ENCODE measurements around the gene SMTNL2. TPM values are rescaled to one million over a fixed set of nuclear protein-coding genes. Genes with fewer than 3 reads are reported as not detected.
"Not testable (repeated sequence)": the region's sequence is repeated elsewhere in the genome, so short reads cannot be mapped to it uniquely, and the experiment has no call there.

The SMTNL2 gene
- total and polyA plus RNA-seq, 2 donors, result 0.57 to 1.6 TPM

DNA sequence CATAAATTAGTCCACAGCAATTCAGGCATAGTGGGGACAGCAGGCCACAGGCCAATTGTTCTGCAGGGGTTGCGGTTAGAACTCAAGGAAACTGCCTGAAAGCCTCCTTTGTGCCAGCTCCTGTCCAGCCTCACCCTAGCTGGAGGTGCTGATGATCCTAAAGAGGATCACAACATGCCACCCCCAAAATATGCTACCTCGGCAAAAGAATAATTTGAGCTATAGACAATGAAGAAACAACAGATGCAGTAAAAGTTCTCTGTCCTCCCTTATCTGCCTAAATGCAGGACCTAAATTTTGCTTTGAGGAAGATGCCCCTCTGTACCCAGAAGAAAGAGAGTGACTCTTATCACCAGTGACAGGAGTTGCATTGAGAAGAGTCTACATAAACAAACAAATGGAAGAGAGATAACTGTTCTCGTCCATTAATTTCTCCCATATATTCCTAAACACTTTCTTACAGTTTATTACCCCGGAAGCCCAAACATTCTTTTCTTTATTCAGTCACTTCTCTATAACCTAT lies 42.5 kb downstream of the SMTNL2 start:
- H3K27me3 ChIP-seq (ENCODE audit: control insufficient read depth in 2 of 2, insufficient read depth in 1 of 2, low read length in 1 of 2), result peaks cover 0 to 17% of the 10 kb centered on the region in 2 donors
- H3K4me3 ChIP-seq (ENCODE audit: low read length in 2 of 2), result no peak overlapping the region
- H3K36me3 ChIP-seq (ENCODE audit: control insufficient read depth in 2 of 2, insufficient read depth in 2 of 2, low read length in 1 of 2), result no peaks in the 10 kb centered on the region
- H3K4me1 ChIP-seq (ENCODE audit: control insufficient read depth in 2 of 2, insufficient read depth in 2 of 2, low read length in 2 of 2), result no peaks in the 10 kb centered on the region
- H3K9me3 ChIP-seq (ENCODE audit: control insufficient read depth in 2 of 2, insufficient read depth in 1 of 2, low read length in 1 of 2), result peaks cover 0 to 7% of the 10 kb centered on the region in 2 donors
- no peak overlapping the region for H3K27ac ChIP-seq (ENCODE audit: low read depth in 1 of 2, low read length in 1 of 2)
- DNase-seq (ENCODE audit: low read depth in 6 of 9, low spot score in 9 of 9), result no peak
- 96% methylated on average over 4 of the region's 4 CpGs for WGBS

DNA sequence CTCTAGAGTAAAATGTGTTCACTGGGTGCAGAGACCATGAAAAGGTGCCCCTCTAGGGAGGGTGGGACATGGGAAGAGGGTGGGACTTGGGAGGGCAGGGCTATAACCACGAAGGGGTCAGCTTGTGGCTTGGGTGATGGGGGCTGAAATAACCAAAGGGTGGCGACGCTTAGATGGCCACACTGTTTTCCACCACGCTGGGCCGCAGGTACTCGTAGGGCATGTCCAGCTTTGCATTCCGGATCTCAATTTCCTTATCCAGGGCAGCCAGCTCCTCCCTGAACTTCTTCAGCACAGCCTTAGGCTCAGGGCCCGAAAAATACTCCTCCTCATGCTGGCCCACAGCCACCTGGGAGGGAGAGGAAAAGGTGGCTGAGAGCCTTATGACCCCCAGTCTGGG lies 47.1 kb downstream of the SMTNL2 start:
- no peak for DNase-seq (ENCODE audit: low read depth in 6 of 9, low spot score in 9 of 9)
- H3K27me3 ChIP-seq (ENCODE audit: control insufficient read depth in 2 of 2, insufficient read depth in 1 of 2, low read length in 1 of 2), result peaks cover 13 to 40% of the 10 kb centered on the region in 2 donors
- peaks cover 0 to 4% of the 10 kb centered on the region in 2 donors for H3K4me1 ChIP-seq (ENCODE audit: control insufficient read depth in 2 of 2, insufficient read depth in 2 of 2, low read length in 2 of 2)
- H3K36me3 ChIP-seq (ENCODE audit: control insufficient read depth in 2 of 2, insufficient read depth in 2 of 2, low read length in 1 of 2), result no peaks in the 10 kb centered on the region
- H3K4me3 ChIP-seq (ENCODE audit: low read length in 2 of 2), result no peak overlapping the region
- H3K27ac ChIP-seq (ENCODE audit: low read depth in 1 of 2, low read length in 1 of 2), result no peak overlapping the region
- H3K9me3 ChIP-seq (ENCODE audit: control insufficient read depth in 2 of 2, insufficient read depth in 1 of 2, low read length in 1 of 2), result no peaks in the 10 kb centered on the region
- 93% methylated on average over 8 of the region's 8 CpGs for WGBS

DNA sequence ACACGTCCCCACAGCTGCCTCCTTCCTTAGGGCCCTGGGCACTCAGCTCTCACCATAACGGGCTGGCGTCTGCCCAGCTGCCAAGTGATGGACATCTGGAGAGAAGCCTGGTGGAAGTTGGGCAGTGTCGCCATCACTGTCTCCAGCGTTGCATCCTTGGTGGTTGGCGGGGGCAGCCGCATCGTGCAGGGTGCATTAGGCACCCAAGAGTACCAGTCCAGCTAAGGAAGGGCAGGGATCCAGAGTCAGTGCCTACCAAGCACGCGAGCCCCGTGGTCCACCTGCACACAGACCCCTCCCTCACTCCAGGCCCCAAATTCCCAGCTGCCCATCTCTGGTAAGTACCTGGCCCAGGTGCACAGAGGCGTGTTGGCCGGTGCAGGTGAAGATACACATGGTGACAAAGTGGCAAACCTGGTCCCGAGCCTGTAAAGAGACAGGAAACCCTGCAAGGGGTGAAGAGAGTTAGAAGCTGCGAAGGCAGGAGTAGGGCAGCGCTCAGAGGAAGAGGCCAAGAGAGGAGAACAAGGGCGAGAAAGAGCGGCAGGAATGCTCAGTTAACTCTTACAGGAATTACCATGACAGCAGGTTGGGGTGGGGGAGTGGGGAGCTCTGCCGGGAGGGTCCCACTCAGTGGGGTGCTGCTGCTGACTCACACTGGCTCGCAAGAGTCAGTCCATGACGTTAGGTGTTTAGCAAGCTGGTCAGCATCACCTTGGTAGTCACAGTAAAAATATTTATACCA lies 47.7 kb downstream of the SMTNL2 start:
- Histone ChIP-seq H3K9me3 (ENCODE audit: control insufficient read depth in 2 of 2, insufficient read depth in 1 of 2, low read length in 1 of 2) (no peaks in the 10 kb centered on the region), H3K4me1 (ENCODE audit: control insufficient read depth in 2 of 2, insufficient read depth in 2 of 2, low read length in 2 of 2) (peaks cover 0 to 4% of the 10 kb centered on the region in 2 donors), H3K27me3 (ENCODE audit: control insufficient read depth in 2 of 2, insufficient read depth in 1 of 2, low read length in 1 of 2) (peaks cover 17 to 42% of the 10 kb centered on the region in 2 donors), H3K4me3 (ENCODE audit: low read length in 2 of 2) (no peak overlapping the region), H3K27ac (ENCODE audit: low read depth in 1 of 2, low read length in 1 of 2) (no peak overlapping the region), H3K36me3 (ENCODE audit: control insufficient read depth in 2 of 2, insufficient read depth in 2 of 2, low read length in 1 of 2) (no peaks in the 10 kb centered on the region)
- no peak for DNase-seq (ENCODE audit: low read depth in 6 of 9, low spot score in 9 of 9)
- WGBS, result 90% methylated on average over 21 of the region's 21 CpGs

DNA sequence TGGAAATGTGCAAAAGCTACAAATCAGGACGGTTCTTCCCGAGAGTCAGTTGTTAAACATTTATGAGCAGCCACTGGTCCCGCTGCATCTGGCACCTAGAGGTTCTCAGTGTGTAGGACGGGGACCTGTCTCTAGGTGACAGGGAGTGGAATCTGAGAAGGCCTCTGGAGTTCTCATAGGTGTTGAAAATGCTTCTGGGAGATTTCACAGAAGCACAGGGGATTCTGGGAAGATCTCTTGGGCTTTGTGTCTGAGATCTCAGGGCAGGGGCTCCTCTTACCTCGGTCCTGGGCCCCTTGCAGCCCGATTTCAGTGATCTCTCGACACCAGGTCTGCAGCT lies 48.2 kb downstream of the SMTNL2 start:
- 92% methylated on average over 7 of the region's 7 CpGs for WGBS
- Histone ChIP-seq H3K9me3 (ENCODE audit: control insufficient read depth in 2 of 2, insufficient read depth in 1 of 2, low read length in 1 of 2) (no peaks in the 10 kb centered on the region), H3K4me1 (ENCODE audit: control insufficient read depth in 2 of 2, insufficient read depth in 2 of 2, low read length in 2 of 2) (peaks cover 0 to 4% of the 10 kb centered on the region in 2 donors), H3K4me3 (ENCODE audit: low read length in 2 of 2) (no peak overlapping the region), H3K36me3 (ENCODE audit: control insufficient read depth in 2 of 2, insufficient read depth in 2 of 2, low read length in 1 of 2) (no peaks in the 10 kb centered on the region), H3K27ac (ENCODE audit: low read depth in 1 of 2, low read length in 1 of 2) (no peak overlapping the region), H3K27me3 (ENCODE audit: control insufficient read depth in 2 of 2, insufficient read depth in 1 of 2, low read length in 1 of 2) (peaks cover 21 to 45% of the 10 kb centered on the region in 2 donors)
- no peak for DNase-seq (ENCODE audit: low read depth in 6 of 9, low spot score in 9 of 9)

DNA sequence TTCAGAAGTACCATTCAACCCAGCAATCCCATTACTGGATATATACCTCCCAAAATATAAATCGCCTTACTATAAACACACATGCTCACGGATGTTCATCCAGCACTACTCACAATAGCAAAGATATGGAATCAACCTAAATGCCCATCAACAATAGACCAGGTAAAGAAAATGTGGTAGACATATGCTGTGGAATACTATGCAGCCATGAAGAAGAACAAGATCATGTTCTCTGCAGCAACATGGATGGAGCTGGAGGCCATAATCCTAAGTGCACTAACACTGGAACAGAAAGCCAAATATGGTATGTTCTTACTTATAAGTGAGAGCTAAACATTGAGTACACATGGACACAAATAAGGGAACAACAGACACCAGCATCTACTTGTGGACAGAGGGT lies 49.3 kb downstream of the SMTNL2 start:
- Histone ChIP-seq H3K27ac (ENCODE audit: low read depth in 1 of 2, low read length in 1 of 2) (no peak overlapping the region), H3K4me3 (ENCODE audit: low read length in 2 of 2) (no peak overlapping the region), H3K36me3 (ENCODE audit: control insufficient read depth in 2 of 2, insufficient read depth in 2 of 2, low read length in 1 of 2) (no peaks in the 10 kb centered on the region), H3K27me3 (ENCODE audit: control insufficient read depth in 2 of 2, insufficient read depth in 1 of 2, low read length in 1 of 2) (peaks cover 24 to 52% of the 10 kb centered on the region in 2 donors), H3K9me3 (ENCODE audit: control insufficient read depth in 2 of 2, insufficient read depth in 1 of 2, low read length in 1 of 2) (no peaks in the 10 kb centered on the region), H3K4me1 (ENCODE audit: control insufficient read depth in 2 of 2, insufficient read depth in 2 of 2, low read length in 2 of 2) (peaks cover 0 to 4% of the 10 kb centered on the region in 2 donors)
- 94% methylated on average over 2 of the region's 2 CpGs for WGBS
- no peak for DNase-seq (ENCODE audit: low read depth in 6 of 9, low spot score in 9 of 9)

DNA sequence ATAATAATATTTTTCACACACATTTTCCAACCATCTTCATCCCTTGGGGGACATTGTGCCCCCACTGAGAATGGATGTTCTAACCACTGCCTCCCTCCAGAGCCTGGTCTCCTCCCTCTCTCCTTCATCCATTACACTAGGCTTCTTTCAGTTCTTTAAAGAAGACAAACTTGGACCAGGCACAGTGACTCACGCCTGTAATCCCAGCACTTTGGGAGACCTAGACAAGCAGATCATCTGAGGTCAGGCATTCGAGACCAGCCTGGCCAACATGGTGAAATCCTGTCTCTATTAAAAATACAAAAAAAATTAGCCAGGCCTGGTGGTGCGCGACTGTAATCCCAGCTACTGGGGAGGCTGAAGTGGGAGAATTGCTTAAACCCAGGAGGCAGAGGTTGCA lies 50.6 kb downstream of the SMTNL2 start:
- Histone ChIP-seq H3K4me1 (ENCODE audit: control insufficient read depth in 2 of 2, insufficient read depth in 2 of 2, low read length in 2 of 2) (peaks cover 0 to 4% of the 10 kb centered on the region in 2 donors), H3K9me3 (ENCODE audit: control insufficient read depth in 2 of 2, insufficient read depth in 1 of 2, low read length in 1 of 2) (no peaks in the 10 kb centered on the region), H3K27me3 (ENCODE audit: control insufficient read depth in 2 of 2, insufficient read depth in 1 of 2, low read length in 1 of 2) (peaks cover 32 to 63% of the 10 kb centered on the region in 2 donors), H3K36me3 (ENCODE audit: control insufficient read depth in 2 of 2, insufficient read depth in 2 of 2, low read length in 1 of 2) (no peaks in the 10 kb centered on the region), H3K4me3 (ENCODE audit: low read length in 2 of 2) (no peak overlapping the region), H3K27ac (ENCODE audit: low read depth in 1 of 2, low read length in 1 of 2) (no peak overlapping the region)
- 90% methylated on average over 4 of the region's 4 CpGs for WGBS
- DNase-seq (ENCODE audit: low read depth in 6 of 9, low spot score in 9 of 9), result no peak

DNA sequence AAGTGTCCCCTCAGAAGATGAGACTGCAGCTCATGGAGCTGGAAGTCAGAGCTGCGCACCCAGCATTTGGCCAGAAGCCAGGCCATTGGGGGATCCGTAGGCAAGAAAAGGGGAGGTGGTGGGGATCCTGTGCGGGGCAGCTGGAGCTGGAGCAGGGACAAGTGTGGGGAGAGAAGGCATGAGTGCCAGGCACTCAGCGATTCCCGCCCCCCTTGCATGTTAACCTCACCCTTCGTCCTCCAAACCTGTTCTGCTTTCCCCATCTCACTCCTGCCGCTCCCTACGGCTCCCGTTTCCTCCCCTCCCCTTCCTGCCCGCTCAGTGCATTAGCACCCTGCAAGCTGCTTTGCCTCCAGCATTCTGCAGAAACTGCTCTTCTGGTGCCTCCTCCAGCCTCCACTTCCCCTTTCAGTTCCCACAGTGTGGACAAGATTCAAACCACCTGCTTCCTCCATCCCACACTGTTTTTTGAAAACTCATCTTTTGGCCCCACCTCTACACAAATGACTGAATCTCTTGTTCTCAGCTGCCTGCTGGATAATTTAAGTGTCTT lies 51.6 kb downstream of the SMTNL2 start:
- Histone ChIP-seq H3K4me1 (ENCODE audit: control insufficient read depth in 2 of 2, insufficient read depth in 2 of 2, low read length in 2 of 2) (peaks cover 0 to 4% of the 10 kb centered on the region in 2 donors), H3K27me3 (ENCODE audit: control insufficient read depth in 2 of 2, insufficient read depth in 1 of 2, low read length in 1 of 2) (peaks cover 32 to 71% of the 10 kb centered on the region in 2 donors), H3K9me3 (ENCODE audit: control insufficient read depth in 2 of 2, insufficient read depth in 1 of 2, low read length in 1 of 2) (no peaks in the 10 kb centered on the region), H3K4me3 (ENCODE audit: low read length in 2 of 2) (no peak overlapping the region), H3K27ac (ENCODE audit: low read depth in 1 of 2, low read length in 1 of 2) (no peak overlapping the region), H3K36me3 (ENCODE audit: control insufficient read depth in 2 of 2, insufficient read depth in 2 of 2, low read length in 1 of 2) (no peaks in the 10 kb centered on the region)
- 1% methylated on average over 10 of the region's 10 CpGs for WGBS
- DNase-seq (ENCODE audit: low read depth in 6 of 9, low spot score in 9 of 9), result no peak

DNA sequence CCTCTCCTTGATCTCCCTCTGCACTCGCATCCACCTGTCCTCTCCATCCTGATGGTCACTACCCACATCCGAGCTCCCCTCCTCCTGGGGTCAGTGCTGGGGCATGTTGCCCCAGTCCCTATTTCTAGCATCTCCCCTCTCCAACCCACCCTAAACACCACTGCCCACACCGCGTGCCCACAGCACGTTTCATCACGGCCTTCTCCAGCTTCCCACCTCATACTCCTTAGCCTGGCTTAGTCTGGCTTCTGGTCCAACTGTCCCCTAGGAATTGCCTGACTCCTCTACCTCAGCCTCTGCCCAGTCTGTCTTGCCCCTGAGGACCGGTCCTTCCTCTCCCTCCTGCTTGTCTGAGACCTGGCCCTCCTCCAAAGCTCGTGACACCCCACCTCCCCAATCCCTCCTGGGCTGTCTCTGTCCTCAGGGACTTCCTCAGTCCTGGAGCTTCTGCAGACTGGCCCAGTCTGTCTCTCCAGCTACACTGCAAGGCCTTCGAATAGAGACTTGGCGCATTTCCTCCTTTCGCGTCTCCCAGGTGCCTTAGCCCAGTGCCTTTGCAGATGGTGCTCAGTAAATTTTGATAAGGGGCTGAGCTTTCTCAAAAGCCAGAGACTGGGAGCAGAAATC lies 52.3 kb downstream of the SMTNL2 start:
- no peak for DNase-seq (ENCODE audit: low read depth in 6 of 9, low spot score in 9 of 9)
- H3K4me1 ChIP-seq (ENCODE audit: control insufficient read depth in 2 of 2, insufficient read depth in 2 of 2, low read length in 2 of 2), result peaks cover 0 to 8% of the 10 kb centered on the region in 2 donors
- WGBS, result 55% methylated on average over 12 of the region's 12 CpGs

DNA sequence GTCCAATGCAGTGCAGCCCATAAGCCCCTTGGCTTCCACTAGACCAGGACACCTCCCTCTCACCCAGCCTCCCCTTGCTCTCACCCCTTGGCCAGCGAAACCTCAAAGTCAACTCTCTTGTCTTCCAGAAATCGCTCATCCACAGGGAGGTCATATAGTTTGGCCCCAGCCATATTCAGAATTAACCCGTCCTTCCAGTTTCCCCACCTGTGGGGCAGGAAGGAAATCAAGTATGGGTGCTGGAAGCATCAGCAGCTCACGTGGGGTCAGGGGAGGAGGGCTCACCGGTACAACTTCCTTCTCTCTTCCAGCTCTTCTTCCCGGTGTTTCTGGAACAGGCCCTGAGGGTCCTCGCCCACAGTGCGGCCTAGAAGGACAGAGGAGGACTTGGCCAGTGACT lies 54.4 kb downstream of the SMTNL2 start:
- H3K27ac ChIP-seq (ENCODE audit: low read depth in 1 of 2, low read length in 1 of 2); H3K36me3 ChIP-seq (ENCODE audit: control insufficient read depth in 2 of 2, insufficient read depth in 2 of 2, low read length in 1 of 2); DNase-seq (ENCODE audit: low read depth in 6 of 9, low spot score in 9 of 9); H3K4me3 ChIP-seq (ENCODE audit: low read length in 2 of 2); H3K9me3 ChIP-seq (ENCODE audit: control insufficient read depth in 2 of 2, insufficient read depth in 1 of 2, low read length in 1 of 2): not testable (repeated sequence)
- peaks cover 52 to 87% of the 10 kb centered on the region in 2 donors for H3K27me3 ChIP-seq (ENCODE audit: control insufficient read depth in 2 of 2, insufficient read depth in 1 of 2, low read length in 1 of 2)
- WGBS, result 44% methylated on average over 8 of the region's 8 CpGs
- peaks cover 0 to 13% of the 10 kb centered on the region in 2 donors for H3K4me1 ChIP-seq (ENCODE audit: control insufficient read depth in 2 of 2, insufficient read depth in 2 of 2, low read length in 2 of 2)

More for the DNA sequence above, 52.3 kb downstream of the SMTNL2 start:
- Histone ChIP-seq H3K4me3 (ENCODE audit: low read length in 2 of 2) (no peak overlapping the region), H3K27ac (ENCODE audit: low read depth in 1 of 2, low read length in 1 of 2) (no peak overlapping the region), H3K27me3 (ENCODE audit: control insufficient read depth in 2 of 2, insufficient read depth in 1 of 2, low read length in 1 of 2) (peaks cover 37 to 78% of the 10 kb centered on the region in 2 donors), H3K9me3 (ENCODE audit: control insufficient read depth in 2 of 2, insufficient read depth in 1 of 2, low read length in 1 of 2) (no peaks in the 10 kb centered on the region), H3K36me3 (ENCODE audit: control insufficient read depth in 2 of 2, insufficient read depth in 2 of 2, low read length in 1 of 2) (no peaks in the 10 kb centered on the region)

Data from thymus (tissue), 11 donors.